SK-N-SH treated with all-trans-retinoic acid at 6 μM for 48 hours (cell line): ENCODE measurements around the gene NCLN.

ENCODE experiments used
- ATAC-seq: fragments of 200-7000 bp; cut with Tn5 transposase; 3 replicates; pipeline ENCODE4 v1.9.1; 2020; ENCODE audit warnings: mild to moderate bottlenecking, moderate library complexity
- ARNTL ChIP-seq: fragments of 450-650 bp; formaldehyde crosslinking; IDR thresholded peaks from 2 replicates; pipeline ENCODE4 v1.5.0; 2020; ENCODE audit warnings: low read depth, mild to moderate bottlenecking, moderate library complexity, borderline replicate concordance
- CREB5 ChIP-seq: fragments of 250-450 bp; sonication (Bioruptor Pico); IDR thresholded peaks from 2 replicates; pipeline ENCODE4 v1.5.1; 2020; ENCODE audit warnings: low read depth, mild to moderate bottlenecking, moderate library complexity
- CSRNP3 ChIP-seq: fragments of 250-450 bp; sonication (Bioruptor Pico); IDR thresholded peaks from 2 replicates; pipeline ENCODE4 v1.5.1; 2021; ENCODE audit warnings: mild to moderate bottlenecking, moderate library complexity
- ESRRG ChIP-seq: fragments of 250-450 bp; sonication (Bioruptor Pico); IDR thresholded peaks from 2 replicates; pipeline ENCODE4 v1.6.1; 2021; ENCODE audit warnings: mild to moderate bottlenecking
- GLIS3 ChIP-seq: fragments of 250-450 bp; sonication (Bioruptor Pico); IDR thresholded peaks from 2 replicates; pipeline ENCODE4 v1.5.0; 2020; ENCODE audit warnings: mild to moderate bottlenecking, moderate library complexity
- ISL1 ChIP-seq: fragments of 250-450 bp; sonication (Bioruptor Pico); IDR thresholded peaks from 2 replicates; pipeline ENCODE4 v2.1.2; 2022; ENCODE audit warnings: mild to moderate bottlenecking, moderate library complexity
- PPARA ChIP-seq: fragments of 250-450 bp; sonication (Bioruptor Pico); IDR thresholded peaks from 2 replicates; pipeline ENCODE4 v1.5.0; 2020; ENCODE audit warnings: mild to moderate bottlenecking, borderline replicate concordance
- RARB ChIP-seq: fragments of 250-450 bp; sonication (Bioruptor Pico); IDR thresholded peaks from 2 replicates; pipeline ENCODE4 v1.8.0; 2021; ENCODE audit warnings: mild to moderate bottlenecking, moderate library complexity
- SNAI2 ChIP-seq: fragments of 250-450 bp; sonication (Bioruptor Pico); IDR thresholded peaks from 2 replicates; pipeline ENCODE4 v1.5.0; 2020; ENCODE audit warnings: mild to moderate bottlenecking, moderate library complexity
- TCF4 ChIP-seq: fragments of 250-450 bp; sonication (Bioruptor Pico); IDR thresholded peaks from 2 replicates; pipeline ENCODE4 v1.8.0; 2021; ENCODE audit warnings: mild to moderate bottlenecking, moderate library complexity, borderline replicate concordance
- TOX ChIP-seq: fragments of 250-450 bp; sonication (Bioruptor Pico); IDR thresholded peaks from 2 replicates; pipeline ENCODE4 v1.8.0; 2021; ENCODE audit warnings: mild to moderate bottlenecking, moderate library complexity, borderline replicate concordance
- ZC3H10 ChIP-seq: fragments of 250-450 bp; sonication (Bioruptor Pico); IDR thresholded peaks from 2 replicates; pipeline ENCODE4 v1.5.1; 2021; ENCODE audit warnings: mild to moderate bottlenecking, moderate library complexity
- ZFP3 ChIP-seq: fragments of 250-450 bp; sonication (Bioruptor Pico); IDR thresholded peaks from 2 replicates; pipeline ENCODE4 v1.5.0; 2020; ENCODE audit warnings: mild to moderate bottlenecking, moderate library complexity
- ZFP30 ChIP-seq: fragments of 450-650 bp; formaldehyde crosslinking; IDR thresholded peaks from 2 replicates; pipeline ENCODE4 v1.5.0; 2022; ENCODE audit warnings: mild to moderate bottlenecking, moderate library complexity
- ZNF565 ChIP-seq: fragments of 450-650 bp; formaldehyde crosslinking; conservative IDR thresholded peaks from 2 replicates; pipeline ENCODE4 v1.5.0; 2020; ENCODE audit warnings: low read depth, mild to moderate bottlenecking, moderate library complexity
- ZNF70 ChIP-seq: fragments of 450-650 bp; formaldehyde crosslinking; IDR thresholded peaks from 2 replicates; pipeline ENCODE4 v1.5.0; 2020; ENCODE audit warnings: mild to moderate bottlenecking, moderate library complexity
- ZNF8 ChIP-seq: fragments of 450-650 bp; formaldehyde crosslinking; IDR thresholded peaks from 2 replicates; pipeline ENCODE4 v1.5.0; 2020; ENCODE audit warnings: mild to moderate bottlenecking, moderate library complexity
- TF ChIP-seq, protein P1 (sequence below): fragments of 250-450 bp; sonication (Bioruptor Pico); IDR thresholded peaks from 2 replicates; pipeline ENCODE4 v1.5.0; 2020; ENCODE audit warnings: mild to moderate bottlenecking, moderate library complexity
- TF ChIP-seq, protein P2 (sequence below): fragments of 250-450 bp; sonication (Bioruptor Pico); IDR thresholded peaks from 2 replicates; pipeline ENCODE4 v1.8.0; 2021; ENCODE audit warnings: low read depth, mild to moderate bottlenecking, moderate library complexity, borderline replicate concordance

Gene NCLN

DNA sequence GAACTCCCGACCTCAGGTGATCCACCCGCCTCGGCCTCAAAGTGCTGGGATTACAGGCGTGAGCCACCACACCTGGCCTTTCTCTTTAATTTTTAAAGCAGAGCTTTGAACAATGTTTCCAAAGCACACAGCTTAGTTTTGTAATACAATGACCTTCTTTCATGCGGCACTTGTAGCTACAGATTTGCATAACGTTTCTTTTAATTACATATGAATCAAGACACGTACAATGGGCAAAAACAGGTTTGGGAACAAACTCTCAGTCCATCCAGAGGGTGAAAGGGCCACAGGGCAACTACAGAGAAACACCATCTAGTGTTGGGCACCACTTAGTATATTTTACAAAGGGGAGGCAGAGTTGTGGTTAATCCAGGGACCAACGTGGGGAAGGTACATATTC lies 26.2 kb upstream of the NCLN start:
- TF ChIP-seq GLIS3 (CRISPR knock-in tag) (no peak), PPARA (CRISPR knock-in tag) (no peak), ZC3H10 (no peak), ZFP30 (CRISPR knock-in tag) (no peak), ARNTL (CRISPR knock-in tag) (no peak), CSRNP3 (no peak), ZNF565 (no peak), TCF4 (CRISPR knock-in tag) (no peak), ESRRG (CRISPR knock-in tag) (no peak), TOX (CRISPR knock-in tag) (no peak), SNAI2 (no peak)
- TF ChIP-seq, protein P1, sequence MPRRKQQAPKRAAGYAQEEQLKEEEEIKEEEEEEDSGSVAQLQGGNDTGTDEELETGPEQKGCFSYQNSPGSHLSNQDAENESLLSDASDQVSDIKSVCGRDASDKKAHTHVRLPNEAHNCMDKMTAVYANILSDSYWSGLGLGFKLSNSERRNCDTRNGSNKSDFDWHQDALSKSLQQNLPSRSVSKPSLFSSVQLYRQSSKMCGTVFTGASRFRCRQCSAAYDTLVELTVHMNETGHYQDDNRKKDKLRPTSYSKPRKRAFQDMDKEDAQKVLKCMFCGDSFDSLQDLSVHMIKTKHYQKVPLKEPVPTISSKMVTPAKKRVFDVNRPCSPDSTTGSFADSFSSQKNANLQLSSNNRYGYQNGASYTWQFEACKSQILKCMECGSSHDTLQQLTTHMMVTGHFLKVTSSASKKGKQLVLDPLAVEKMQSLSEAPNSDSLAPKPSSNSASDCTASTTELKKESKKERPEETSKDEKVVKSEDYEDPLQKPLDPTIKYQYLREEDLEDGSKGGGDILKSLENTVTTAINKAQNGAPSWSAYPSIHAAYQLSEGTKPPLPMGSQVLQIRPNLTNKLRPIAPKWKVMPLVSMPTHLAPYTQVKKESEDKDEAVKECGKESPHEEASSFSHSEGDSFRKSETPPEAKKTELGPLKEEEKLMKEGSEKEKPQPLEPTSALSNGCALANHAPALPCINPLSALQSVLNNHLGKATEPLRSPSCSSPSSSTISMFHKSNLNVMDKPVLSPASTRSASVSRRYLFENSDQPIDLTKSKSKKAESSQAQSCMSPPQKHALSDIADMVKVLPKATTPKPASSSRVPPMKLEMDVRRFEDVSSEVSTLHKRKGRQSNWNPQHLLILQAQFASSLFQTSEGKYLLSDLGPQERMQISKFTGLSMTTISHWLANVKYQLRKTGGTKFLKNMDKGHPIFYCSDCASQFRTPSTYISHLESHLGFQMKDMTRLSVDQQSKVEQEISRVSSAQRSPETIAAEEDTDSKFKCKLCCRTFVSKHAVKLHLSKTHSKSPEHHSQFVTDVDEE (CRISPR knock-in tag): no peak
- ATAC-seq: no peak

- no peak for TF ChIP-seq ZNF565
- no peak for ATAC-seq
Observed at GRCh38 chr19:3160219-3160618, 25.5 kb upstream of the NCLN start.

DNA sequence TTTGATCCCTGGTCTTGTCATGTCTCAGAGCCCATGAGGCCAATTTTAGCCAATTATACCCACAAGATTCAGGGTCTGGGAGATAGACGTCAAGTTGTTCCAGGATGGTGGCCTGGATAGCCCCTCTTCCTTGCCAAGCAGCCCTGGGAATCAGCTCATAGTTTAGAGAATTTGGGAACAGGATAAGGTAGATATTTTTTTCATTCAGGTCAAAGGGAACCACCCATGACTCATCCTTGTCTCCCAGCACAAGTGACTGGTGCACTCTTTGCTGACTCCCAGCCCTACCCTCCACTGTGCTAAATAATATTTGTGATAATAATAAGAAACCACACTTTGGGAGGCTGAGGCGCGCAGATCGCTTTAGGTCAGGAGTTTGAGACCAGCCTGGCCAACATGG lies 24.3 kb upstream of the NCLN start:
- no peak for ATAC-seq
- TF ChIP-seq, protein P1 (CRISPR knock-in tag): no peak
- TF ChIP-seq ISL1 (CRISPR knock-in tag): no peak
- TF ChIP-seq, protein P2, sequence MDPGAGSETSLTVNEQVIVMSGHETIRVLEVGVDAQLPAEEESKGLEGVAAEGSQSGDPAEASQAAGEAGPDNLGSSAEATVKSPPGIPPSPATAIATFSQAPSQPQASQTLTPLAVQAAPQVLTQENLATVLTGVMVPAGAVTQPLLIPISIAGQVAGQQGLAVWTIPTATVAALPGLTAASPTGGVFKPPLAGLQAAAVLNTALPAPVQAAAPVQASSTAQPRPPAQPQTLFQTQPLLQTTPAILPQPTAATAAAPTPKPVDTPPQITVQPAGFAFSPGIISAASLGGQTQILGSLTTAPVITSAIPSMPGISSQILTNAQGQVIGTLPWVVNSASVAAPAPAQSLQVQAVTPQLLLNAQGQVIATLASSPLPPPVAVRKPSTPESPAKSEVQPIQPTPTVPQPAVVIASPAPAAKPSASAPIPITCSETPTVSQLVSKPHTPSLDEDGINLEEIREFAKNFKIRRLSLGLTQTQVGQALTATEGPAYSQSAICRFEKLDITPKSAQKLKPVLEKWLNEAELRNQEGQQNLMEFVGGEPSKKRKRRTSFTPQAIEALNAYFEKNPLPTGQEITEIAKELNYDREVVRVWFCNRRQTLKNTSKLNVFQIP (CRISPR knock-in tag): no peak
- TF ChIP-seq ZFP3: no peak
- no peak for TF ChIP-seq ZNF8 (CRISPR knock-in tag)

- peak; percentile 39 for ATAC-seq
- no peak for TF ChIP-seq SNAI2
- no peak for TF ChIP-seq ISL1 (CRISPR knock-in tag)
Observed at GRCh38 chr19:3162418-3163229, 23.1 kb upstream of the NCLN start.

GRCh38 chr19:3163230-3163886 lies 22.4 kb upstream of the NCLN start:
- TF ChIP-seq ZNF70 (CRISPR knock-in tag) (no peak), RARB (CRISPR knock-in tag) (no peak), PPARA (CRISPR knock-in tag) (no peak), CREB5 (CRISPR knock-in tag) (no peak)
- peak; percentile 99 for ATAC-seq
